C4-2B (cell line): ENCODE measurements around the gene PPP6R3.

Experiments
- ZFX ChIP-seq: fragments of 450-650 bp; IDR thresholded peaks from 2 replicates; pipeline ENCODE4 v1.6.1; 2017
- TF ChIP-seq, protein P1 (sequence below): fragments of 450-650 bp; conservative IDR thresholded peaks from 2 replicates; pipeline ENCODE4 v1.5.1; 2017; ENCODE audit warnings: mild to moderate bottlenecking

- TF ChIP-seq, protein P1, sequence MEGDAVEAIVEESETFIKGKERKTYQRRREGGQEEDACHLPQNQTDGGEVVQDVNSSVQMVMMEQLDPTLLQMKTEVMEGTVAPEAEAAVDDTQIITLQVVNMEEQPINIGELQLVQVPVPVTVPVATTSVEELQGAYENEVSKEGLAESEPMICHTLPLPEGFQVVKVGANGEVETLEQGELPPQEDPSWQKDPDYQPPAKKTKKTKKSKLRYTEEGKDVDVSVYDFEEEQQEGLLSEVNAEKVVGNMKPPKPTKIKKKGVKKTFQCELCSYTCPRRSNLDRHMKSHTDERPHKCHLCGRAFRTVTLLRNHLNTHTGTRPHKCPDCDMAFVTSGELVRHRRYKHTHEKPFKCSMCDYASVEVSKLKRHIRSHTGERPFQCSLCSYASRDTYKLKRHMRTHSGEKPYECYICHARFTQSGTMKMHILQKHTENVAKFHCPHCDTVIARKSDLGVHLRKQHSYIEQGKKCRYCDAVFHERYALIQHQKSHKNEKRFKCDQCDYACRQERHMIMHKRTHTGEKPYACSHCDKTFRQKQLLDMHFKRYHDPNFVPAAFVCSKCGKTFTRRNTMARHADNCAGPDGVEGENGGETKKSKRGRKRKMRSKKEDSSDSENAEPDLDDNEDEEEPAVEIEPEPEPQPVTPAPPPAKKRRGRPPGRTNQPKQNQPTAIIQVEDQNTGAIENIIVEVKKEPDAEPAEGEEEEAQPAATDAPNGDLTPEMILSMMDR = no peak
- TF ChIP-seq ZFX = no peak
These were observed 102.9 kb downstream of the PPP6R3 start for GRCh38 chr11:68563454-68563853.
